Fibroblast of skin of left quadriceps (primary cell): ENCODE measurements around the gene SLC28A2.

Experiments
- DNase-seq, 2 experiments: peaks; one replicate each; pipeline ENCODE4 v3.0.0-alpha.2; 2013; ENCODE audit warnings: low read depth in 2 of 2

The SLC28A2 gene

GRCh38 chr15:45320581-45321205 is 68.7 kb downstream of the SLC28A2 start:
- no peak for DNase-seq

GRCh38 chr15:45326280-45326679 is 74.2 kb downstream of the SLC28A2 start:
- no peak for DNase-seq

GRCh38 chr15:45326741-45327140 is 74.7 kb downstream of the SLC28A2 start:
- DNase-seq = no peak
